ENCODE results near the gene ACTL7A.

GRCh38 chr9:108866001-108866420 lies 3.9 kb downstream of the ACTL7A start:
- TF ChIP-seq CTCF (IDR thresholded peaks at IDR 0.05 in 8 of 11, conservative IDR thresholded peaks at IDR 0.05 in 3 of 11) (no peak), POLR2A (IDR thresholded peaks at IDR 0.05) (no peak), POLR2AphosphoS5 (IDR thresholded peaks at IDR 0.05) (no peak)
